ENCODE results near the gene PGGHG. TPM values are rescaled to one million over a fixed set of nuclear protein-coding genes. Genes with fewer than 3 reads are reported as not detected.
"Not testable (repeated sequence)": the region's sequence is repeated elsewhere in the genome, so short reads cannot be mapped to it uniquely, and the experiment has no call there.

Gene PGGHG
- total RNA-seq, 1 experiment from 2014 or later: 12.4 TPM

DNA sequence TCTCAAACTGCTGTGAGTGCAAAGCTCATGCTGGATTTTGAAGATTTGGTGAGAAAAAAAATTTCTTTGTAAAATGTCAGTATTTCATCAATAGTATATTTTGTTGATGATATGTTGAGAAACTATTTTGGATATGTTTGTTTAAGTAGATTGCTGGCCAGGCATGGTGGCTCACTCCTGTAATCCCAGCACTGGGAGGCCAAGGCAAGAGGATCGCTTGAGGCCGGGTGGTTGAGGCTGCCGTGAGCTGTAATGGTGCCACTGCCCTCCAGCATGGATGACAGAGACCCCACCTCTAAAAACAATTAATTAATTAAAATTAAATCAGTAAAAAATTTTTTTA lies 38.6 kb downstream of the PGGHG start:
- TF ChIP-seq EZH2 (IDR thresholded peaks at IDR 0.05; ENCODE audit: low read length, unreplicated experiment) (no peak), EZH2phosphoT487 (IDR thresholded peaks at IDR 0.05; ENCODE audit: borderline replicate concordance, low read length) (no peak)
- TF ChIP-seq, protein P1, sequence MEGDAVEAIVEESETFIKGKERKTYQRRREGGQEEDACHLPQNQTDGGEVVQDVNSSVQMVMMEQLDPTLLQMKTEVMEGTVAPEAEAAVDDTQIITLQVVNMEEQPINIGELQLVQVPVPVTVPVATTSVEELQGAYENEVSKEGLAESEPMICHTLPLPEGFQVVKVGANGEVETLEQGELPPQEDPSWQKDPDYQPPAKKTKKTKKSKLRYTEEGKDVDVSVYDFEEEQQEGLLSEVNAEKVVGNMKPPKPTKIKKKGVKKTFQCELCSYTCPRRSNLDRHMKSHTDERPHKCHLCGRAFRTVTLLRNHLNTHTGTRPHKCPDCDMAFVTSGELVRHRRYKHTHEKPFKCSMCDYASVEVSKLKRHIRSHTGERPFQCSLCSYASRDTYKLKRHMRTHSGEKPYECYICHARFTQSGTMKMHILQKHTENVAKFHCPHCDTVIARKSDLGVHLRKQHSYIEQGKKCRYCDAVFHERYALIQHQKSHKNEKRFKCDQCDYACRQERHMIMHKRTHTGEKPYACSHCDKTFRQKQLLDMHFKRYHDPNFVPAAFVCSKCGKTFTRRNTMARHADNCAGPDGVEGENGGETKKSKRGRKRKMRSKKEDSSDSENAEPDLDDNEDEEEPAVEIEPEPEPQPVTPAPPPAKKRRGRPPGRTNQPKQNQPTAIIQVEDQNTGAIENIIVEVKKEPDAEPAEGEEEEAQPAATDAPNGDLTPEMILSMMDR (conservative IDR thresholded peaks at IDR 0.05; ENCODE audit: low read depth, low read length): no peak
- CTCF ChIA-PET: no interaction called here
- Histone ChIP-seq H3K4me1 (ENCODE audit: insufficient read depth, low read length) (no peaks in the 10 kb centered on the region), H3K9me2 (replicated peaks; ENCODE audit: low read length) (no peaks in the 10 kb centered on the region), H4K20me1 (ENCODE audit: low read length) (no peaks in the 10 kb centered on the region), H3K9me3 (ENCODE audit: low read length) (no peaks in the 10 kb centered on the region), H3K9ac (ENCODE audit: low read length) (no peak overlapping the region), H3K79me2 (ENCODE audit: low read length) (no peaks in the 10 kb centered on the region), H3K4me3 (ENCODE audit: low read length) (no peak overlapping the region), H3K4me2 (ENCODE audit: low read length) (no peak overlapping the region), H3F3A (ENCODE audit: low read length, unreplicated experiment) (no peaks in the 10 kb centered on the region), H2AFZ (ENCODE audit: low read length) (no peak overlapping the region), H3K27ac (ENCODE audit: low read length) (no peak overlapping the region), H3K36me3 (ENCODE audit: low read depth, low read length) (no peaks in the 10 kb centered on the region), H3K27me3 (ENCODE audit: low read length) (no peaks in the 10 kb centered on the region)
- ATAC-seq: no peak
- no TSS peak for BruUV-seq (replicated peaks)
- no peak for DNase-seq
- POLR2A ChIA-PET (ENCODE audit: unreplicated experiment): no interaction called here
- intact Hi-C loops (cut with micrococcal nuclease): no loop called here

DNA sequence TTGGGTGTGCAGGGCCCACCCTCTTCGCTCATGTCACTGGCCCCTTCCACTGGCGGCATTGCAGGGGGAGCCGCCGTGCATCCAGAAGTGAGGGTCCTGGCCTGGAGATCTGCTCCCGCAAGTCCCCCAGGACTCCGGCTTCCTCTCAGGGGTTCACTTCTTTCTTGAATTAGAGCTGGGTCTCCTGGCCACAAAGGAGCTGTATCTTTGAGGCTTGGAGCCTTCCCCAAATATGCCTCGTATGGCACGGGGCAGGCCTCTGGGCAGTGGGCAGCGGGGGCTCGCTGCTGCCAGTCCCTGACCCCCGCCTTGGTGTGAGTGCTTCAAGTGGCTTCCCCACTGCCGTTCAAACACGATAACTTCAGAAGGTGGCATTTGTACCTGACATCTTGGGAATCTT lies 39.1 kb downstream of the PGGHG start:
- TF ChIP-seq, protein P1 (conservative IDR thresholded peaks at IDR 0.05; ENCODE audit: low read depth, low read length): no peak
- no peak for TF ChIP-seq EZH2 (IDR thresholded peaks at IDR 0.05; ENCODE audit: low read length, unreplicated experiment)
- no peaks in the 10 kb centered on the region for H3K27me3 ChIP-seq (ENCODE audit: low read length)
- H2AFZ ChIP-seq (ENCODE audit: low read length): no peak overlapping the region
- no peak for ATAC-seq
- intact Hi-C loops (cut with micrococcal nuclease): no loop called here
- POLR2A ChIA-PET (ENCODE audit: unreplicated experiment): no interaction called here
- H4K20me1 ChIP-seq (ENCODE audit: low read length): no peaks in the 10 kb centered on the region
- no peaks in the 10 kb centered on the region for H3K9me3 ChIP-seq (ENCODE audit: low read length)
- CTCF ChIA-PET: no interaction called here
- no peaks in the 10 kb centered on the region for H3K36me3 ChIP-seq (ENCODE audit: low read depth, low read length)
- DNase-seq: no peak
- no TSS peak for BruUV-seq (replicated peaks)
- no peaks in the 10 kb centered on the region for H3F3A ChIP-seq (ENCODE audit: low read length, unreplicated experiment)
- no peaks in the 10 kb centered on the region for H3K4me1 ChIP-seq (ENCODE audit: insufficient read depth, low read length)
- no peak overlapping the region for H3K9ac ChIP-seq (ENCODE audit: low read length)
- no peak overlapping the region for H3K4me2 ChIP-seq (ENCODE audit: low read length)
- H3K27ac ChIP-seq (ENCODE audit: low read length): no peak overlapping the region
- no peaks in the 10 kb centered on the region for H3K79me2 ChIP-seq (ENCODE audit: low read length)
- no peak overlapping the region for H3K4me3 ChIP-seq (ENCODE audit: low read length)
- H3K9me2 ChIP-seq (replicated peaks; ENCODE audit: low read length): no peaks in the 10 kb centered on the region

DNA sequence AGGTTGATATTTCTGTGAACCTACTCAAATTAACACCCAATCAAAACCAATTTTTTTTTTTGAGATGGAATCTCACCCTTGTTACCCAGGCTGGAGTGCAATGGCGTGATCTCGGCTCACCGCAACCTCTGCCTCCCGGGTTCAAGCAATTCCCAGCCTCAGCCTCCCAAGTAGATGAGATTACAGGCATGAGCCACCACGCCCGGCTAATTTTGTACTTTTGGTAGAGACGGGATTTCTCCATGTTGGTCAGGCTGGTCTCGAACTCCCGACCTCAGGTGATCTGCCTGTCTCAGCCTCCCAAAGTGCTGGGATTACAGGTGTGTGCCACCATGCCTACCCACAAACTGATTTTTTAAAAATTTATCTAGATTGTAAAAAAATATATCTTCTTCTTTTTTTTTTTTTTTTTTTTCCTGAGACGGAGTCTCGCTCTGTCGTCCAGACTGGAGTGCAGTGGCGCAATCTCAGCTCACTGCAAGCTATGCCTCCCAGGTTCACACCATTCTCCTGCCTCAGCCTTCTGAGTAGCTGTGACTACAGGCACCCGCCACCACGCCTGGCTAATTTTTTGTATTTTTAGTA lies 39.7 kb downstream of the PGGHG start:
- CTCF ChIA-PET: not testable (repeated sequence)

More for the DNA sequence above, 39.7 kb downstream of the PGGHG start:
- H3K9me3 ChIP-seq (ENCODE audit: low read length); H3F3A ChIP-seq (ENCODE audit: low read length, unreplicated experiment); H3K4me3 ChIP-seq (ENCODE audit: low read length); H3K79me2 ChIP-seq (ENCODE audit: low read length); H3K9ac ChIP-seq (ENCODE audit: low read length); intact Hi-C loops (cut with micrococcal nuclease); H3K9me2 ChIP-seq (replicated peaks; ENCODE audit: low read length); BruUV-seq (replicated peaks); H4K20me1 ChIP-seq (ENCODE audit: low read length); H2AFZ ChIP-seq (ENCODE audit: low read length); H3K4me1 ChIP-seq (ENCODE audit: insufficient read depth, low read length); H3K36me3 ChIP-seq (ENCODE audit: low read depth, low read length); H3K27me3 ChIP-seq (ENCODE audit: low read length); POLR2A ChIA-PET (ENCODE audit: unreplicated experiment); H3K27ac ChIP-seq (ENCODE audit: low read length); DNase-seq; ATAC-seq; H3K4me2 ChIP-seq (ENCODE audit: low read length): not testable (repeated sequence)

Measured in PC-3 (cell line).